ENCODE data around the gene ZBTB26.

ZBTB26 gene

GRCh38 chr9:122931226-122932121 lies at the start of gene ZBTB26:
TSS of gene ZBTB26 (minus strand) at chr9:122931512. CDS start at chr9:122919934, 11,578 bp downstream.
- no peak within 1 kb of the TSS for H3K4me3 Mint-ChIP-seq

GRCh38 chr9:122978601-122979000 lies 47.3 kb upstream of the ZBTB26 start:
- no peak for DNase-seq
- TF ChIP-seq CTCF (IDR thresholded peaks at IDR 0.05), result no peak

More at GRCh38 chr9:122931226-122932121, at the start of gene ZBTB26:
- Mint-ChIP-seq H3K36me3 (ENCODE audit: low read depth) (peaks cover 20% of the 10 kb centered on the region), H3K4me1 (peaks cover 18% of the 10 kb centered on the region), H3K27ac (peak within 1 kb of the TSS; percentile 98), H3K9me3 (no peaks in the 10 kb centered on the region), H3K27me3 (ENCODE audit: low read depth, poor library complexity) (peaks cover 5% of the 10 kb centered on the region)
- DNase-seq, result peak; percentile 92
- no peak for TF ChIP-seq CTCF (IDR thresholded peaks at IDR 0.05)

GRCh38 chr9:122975196-122975595 lies 43.9 kb upstream of the ZBTB26 start:
- DNase-seq, result no peak
- H3K4me3 Mint-ChIP-seq, result no peak overlapping the region
- H3K27me3 Mint-ChIP-seq (ENCODE audit: low read depth, poor library complexity), result no peaks in the 10 kb centered on the region
- H3K36me3 Mint-ChIP-seq (ENCODE audit: low read depth), result peaks cover 54% of the 10 kb centered on the region
- TF ChIP-seq CTCF (IDR thresholded peaks at IDR 0.05), result no peak
- no peak overlapping the region for H3K27ac Mint-ChIP-seq
- H3K9me3 Mint-ChIP-seq, result no peaks in the 10 kb centered on the region
- H3K4me1 Mint-ChIP-seq, result no peaks in the 10 kb centered on the region

More at GRCh38 chr9:122978601-122979000, 47.3 kb upstream of the ZBTB26 start:
- Mint-ChIP-seq H3K4me3 (no peak overlapping the region), H3K36me3 (ENCODE audit: low read depth) (peaks cover 24% of the 10 kb centered on the region), H3K4me1 (no peaks in the 10 kb centered on the region), H3K27ac (no peak overlapping the region), H3K27me3 (ENCODE audit: low read depth, poor library complexity) (no peaks in the 10 kb centered on the region), H3K9me3 (no peaks in the 10 kb centered on the region)

GRCh38 chr9:122961139-122961538 lies 29.8 kb upstream of the ZBTB26 start:
- H3K4me3 Mint-ChIP-seq, result no peak overlapping the region
- peaks cover 80% of the 10 kb centered on the region for H3K36me3 Mint-ChIP-seq (ENCODE audit: low read depth)
- TF ChIP-seq CTCF (IDR thresholded peaks at IDR 0.05), result no peak
- H3K9me3 Mint-ChIP-seq, result peaks cover 6% of the 10 kb centered on the region
- no peaks in the 10 kb centered on the region for H3K27me3 Mint-ChIP-seq (ENCODE audit: low read depth, poor library complexity)
- no peak for DNase-seq
- no peaks in the 10 kb centered on the region for H3K4me1 Mint-ChIP-seq
- no peak overlapping the region for H3K27ac Mint-ChIP-seq

- Mint-ChIP-seq H3K27ac (no peak overlapping the region), H3K4me1 (no peaks in the 10 kb centered on the region), H3K36me3 (ENCODE audit: low read depth) (peaks cover 70% of the 10 kb centered on the region), H3K4me3 (no peak overlapping the region), H3K9me3 (peaks cover 6% of the 10 kb centered on the region), H3K27me3 (ENCODE audit: low read depth, poor library complexity) (peaks cover 2% of the 10 kb centered on the region)
- no peak for TF ChIP-seq CTCF (IDR thresholded peaks at IDR 0.05)
- no peak for DNase-seq
These were observed 24.6 kb upstream of the ZBTB26 start for GRCh38 chr9:122955961-122956360.

Data from nephron progenitor cell (in vitro differentiated cells).